Testis (tissue), 3 donors: ENCODE results near the gene CHST3. TPM values are rescaled to one million over a fixed set of nuclear protein-coding genes. Genes with fewer than 3 reads are reported as not detected.

Experiments used
- DNase-seq: peaks from one replicate; pipeline ENCODE4 v3.0.0-alpha.2; 2019
- H3K27ac ChIP-seq, 2 donors: fragments of 200-600 bp; sonication (generic); one replicate each; pipeline ENCODE4 v1.5.1; 2019
- H3K27me3 ChIP-seq: fragments of 200-600 bp; sonication (generic); one replicate; pipeline ENCODE4 v1.5.1; 2019
- H3K36me3 ChIP-seq: fragments of 200-600 bp; sonication (generic); one replicate; pipeline ENCODE4 v1.5.1; 2017; ENCODE audit warnings: low read depth; ENCODE audit errors: missing control alignments
- H3K4me1 ChIP-seq: fragments of 200-600 bp; sonication (generic); one replicate; pipeline ENCODE4 v1.5.1; 2019
- H3K4me3 ChIP-seq, 2 donors: fragments of 200-600 bp; sonication (generic); one replicate each; pipeline ENCODE4 v1.5.1; 2017 to 2019
- H3K9me3 ChIP-seq: fragments of 200-600 bp; sonication (generic); one replicate; pipeline ENCODE4 v1.5.1; 2017
- POLR2A ChIP-seq: fragments of 450-650 bp; IDR thresholded peaks from one replicate; pipeline ENCODE4 v1.6.1; 2017; ENCODE audit warnings: antibody characterized with exemption, mild to moderate bottlenecking, moderate library complexity
- WGBS, 2 donors: methylation state at CpG; one replicate each; pipeline ENCODE4 v1.1.5; 2018; 5-methylcytosine and 5-hydroxymethylcytosine counted together
- intact Hi-C: fragments of 100-400 bp; cut with DNase I; formaldehyde crosslinking; loops from one replicate; pipeline ENCODE4 v1.15.1; 2023; ENCODE audit warnings: low total_unique reads
- polyA plus RNA-seq: library from polyadenylated mRNA; stranded (reverse); fragments of 350-450 nt; fragmentation: Illumina TruSeq; extraction: RNeasy Lipid Tissue Mini Kit (QIAGEN cat#74804); gene quantifications from one replicate; pipeline ENCODE4 v1.2.3, GENCODE V29; 2014; ENCODE audit warnings: low read depth, low replicate concordance; ENCODE audit not compliant: insufficient read depth
- total RNA-seq, 2 donors: library from RNA; depleted of rRNA; stranded (reverse); fragments of >200 nt; gene quantifications; one replicate each; pipeline ENCODE4 v1.2.3, GENCODE V29; 2016
- TF ChIP-seq, protein P1 (sequence below), 3 experiments: fragments of 450-650 bp in 2 of 3; fragments of 200-600 bp in 1 of 3; sonication (generic) in 1 of 3; IDR thresholded peaks; one replicate each; pipeline ENCODE4 v1.5.1; 2016 to 2019; ENCODE audit warnings: antibody characterized with exemption in 3 of 3, mild to moderate bottlenecking in 2 of 3, moderate library complexity in 1 of 3

Gene CHST3
- total and polyA plus RNA-seq, 3 donors from 2014 or later: 55.3 to 218 (median 107) TPM

DNA sequence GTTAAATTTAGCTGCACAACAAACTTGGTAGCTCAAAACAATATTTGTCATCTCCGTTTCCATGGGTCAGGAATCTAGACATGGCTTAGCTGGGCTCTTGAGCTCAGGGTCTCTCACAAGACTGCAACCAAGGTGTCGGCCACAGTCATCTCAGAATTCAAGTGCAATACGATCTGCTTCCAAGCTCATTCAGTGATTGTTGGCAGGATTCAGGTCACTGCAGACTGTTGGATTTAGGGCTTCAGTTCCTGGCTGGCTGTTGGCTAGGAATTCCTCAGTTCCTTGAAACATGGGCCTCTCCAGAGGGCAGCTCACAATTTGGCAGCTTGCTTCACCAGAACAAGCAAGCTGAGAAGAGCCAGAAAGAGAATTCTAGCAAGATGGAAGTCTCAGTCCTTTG is 17.5 kb upstream of the CHST3 start:
- DNase-seq: no peak
- WGBS, 2 donors: 95 to 96% methylated on average over 3 of the region's 3 CpGs

DNA sequence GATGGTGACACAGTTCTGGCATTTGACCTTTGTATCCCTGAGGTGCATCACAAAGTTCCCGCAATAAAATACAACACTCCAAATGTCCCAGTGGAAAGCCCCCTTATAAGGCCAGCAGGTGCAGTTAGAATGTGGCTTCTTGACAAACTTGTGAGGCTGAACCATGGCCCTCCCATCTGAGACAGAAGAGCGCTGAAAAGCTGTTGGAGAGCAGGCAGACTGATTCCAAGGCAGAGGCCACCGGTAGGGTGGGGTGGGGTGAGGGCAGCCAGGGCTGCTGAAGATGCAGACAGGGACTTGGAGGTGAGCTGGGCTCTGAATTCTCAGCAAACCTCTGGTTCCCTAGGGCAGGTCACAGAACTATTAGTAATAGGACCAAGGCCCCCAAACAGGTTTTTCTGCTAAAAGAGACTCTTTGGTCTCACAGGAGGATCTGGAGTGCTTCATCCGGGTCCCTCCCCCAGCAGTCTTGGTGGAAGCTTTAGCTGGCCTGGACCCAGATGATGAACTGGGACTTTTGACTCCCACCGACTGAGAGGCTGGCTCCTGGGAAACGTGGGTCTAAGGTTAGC is 15.6 kb upstream of the CHST3 start:
- H3K4me3 ChIP-seq: no peak overlapping the region
- no peak for DNase-seq
- WGBS, 2 donors: 63 to 74% methylated on average over 6 of the region's 6 CpGs
- no peaks in the 10 kb centered on the region for H3K36me3 ChIP-seq
- no peaks in the 10 kb centered on the region for H3K9me3 ChIP-seq
- TF ChIP-seq, protein P1, sequence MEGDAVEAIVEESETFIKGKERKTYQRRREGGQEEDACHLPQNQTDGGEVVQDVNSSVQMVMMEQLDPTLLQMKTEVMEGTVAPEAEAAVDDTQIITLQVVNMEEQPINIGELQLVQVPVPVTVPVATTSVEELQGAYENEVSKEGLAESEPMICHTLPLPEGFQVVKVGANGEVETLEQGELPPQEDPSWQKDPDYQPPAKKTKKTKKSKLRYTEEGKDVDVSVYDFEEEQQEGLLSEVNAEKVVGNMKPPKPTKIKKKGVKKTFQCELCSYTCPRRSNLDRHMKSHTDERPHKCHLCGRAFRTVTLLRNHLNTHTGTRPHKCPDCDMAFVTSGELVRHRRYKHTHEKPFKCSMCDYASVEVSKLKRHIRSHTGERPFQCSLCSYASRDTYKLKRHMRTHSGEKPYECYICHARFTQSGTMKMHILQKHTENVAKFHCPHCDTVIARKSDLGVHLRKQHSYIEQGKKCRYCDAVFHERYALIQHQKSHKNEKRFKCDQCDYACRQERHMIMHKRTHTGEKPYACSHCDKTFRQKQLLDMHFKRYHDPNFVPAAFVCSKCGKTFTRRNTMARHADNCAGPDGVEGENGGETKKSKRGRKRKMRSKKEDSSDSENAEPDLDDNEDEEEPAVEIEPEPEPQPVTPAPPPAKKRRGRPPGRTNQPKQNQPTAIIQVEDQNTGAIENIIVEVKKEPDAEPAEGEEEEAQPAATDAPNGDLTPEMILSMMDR (IDR thresholded peaks at IDR 0.05): no peak
- TF ChIP-seq POLR2A: no peak
- intact Hi-C loops: no loop called here
- H3K4me1 ChIP-seq: no peaks in the 10 kb centered on the region
- H3K27me3 ChIP-seq: no peaks in the 10 kb centered on the region
- no peak overlapping the region for H3K27ac ChIP-seq

More for the DNA sequence above, 17.5 kb upstream of the CHST3 start:
- no peaks in the 10 kb centered on the region for H3K4me1 ChIP-seq
- TF ChIP-seq, protein P1 (IDR thresholded peaks at IDR 0.05): no peak
- TF ChIP-seq POLR2A: no peak
- no peak overlapping the region for H3K27ac ChIP-seq
- no peak overlapping the region for H3K4me3 ChIP-seq
- no peaks in the 10 kb centered on the region for H3K27me3 ChIP-seq
- H3K9me3 ChIP-seq: no peaks in the 10 kb centered on the region
- no peaks in the 10 kb centered on the region for H3K36me3 ChIP-seq
- intact Hi-C loops: no loop called here

DNA sequence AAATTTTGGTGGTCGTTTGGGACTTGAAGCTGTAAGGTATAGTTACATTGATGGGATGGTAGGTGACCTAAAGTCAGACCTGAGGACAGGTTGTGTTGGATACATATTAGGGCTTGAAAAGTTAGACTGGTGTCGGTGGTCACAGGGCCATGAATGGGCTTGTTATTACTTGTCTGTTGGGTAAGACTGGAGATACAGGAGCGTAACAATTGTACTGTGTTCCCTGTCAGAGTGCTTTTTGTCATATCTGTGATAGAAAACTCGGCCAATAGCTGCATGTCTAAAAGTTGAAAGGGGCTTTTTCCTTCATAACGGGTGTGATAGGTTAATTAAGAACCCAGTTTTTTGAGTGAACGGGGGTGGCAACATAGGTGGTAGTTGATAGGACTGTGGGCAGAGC is 13.5 kb upstream of the CHST3 start:
- intact Hi-C loops: no loop called here
- 93 to 94% methylated on average over 6 of the region's 6 CpGs for WGBS, 2 donors
- DNase-seq: no peak
- Histone ChIP-seq H3K4me1 (no peaks in the 10 kb centered on the region), H3K36me3 (no peaks in the 10 kb centered on the region), H3K4me3 (no peak overlapping the region), H3K9me3 (no peaks in the 10 kb centered on the region), H3K27ac (no peak overlapping the region), H3K27me3 (no peaks in the 10 kb centered on the region)
- no peak for TF ChIP-seq POLR2A
- TF ChIP-seq, protein P1 (IDR thresholded peaks at IDR 0.05): no peak

DNA sequence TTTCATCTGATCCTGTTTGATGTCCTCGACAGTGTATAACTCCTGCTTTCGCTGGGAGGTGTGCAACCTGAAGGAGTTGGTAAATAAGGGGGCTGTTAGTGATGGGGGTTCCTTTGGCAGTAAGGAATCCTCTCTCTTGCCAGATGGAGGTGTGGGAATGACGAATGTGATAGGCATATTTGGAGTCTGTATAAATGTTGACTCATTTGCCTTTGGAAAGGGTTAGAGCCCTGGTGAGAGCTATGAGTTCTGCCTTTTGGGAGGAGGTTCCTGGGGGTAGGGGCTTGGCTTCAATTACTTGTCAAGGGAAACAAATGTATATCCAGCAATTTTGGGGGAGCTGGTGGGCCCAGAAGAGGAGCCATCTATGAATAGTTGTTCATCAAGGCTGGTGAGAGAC is 11.4 kb upstream of the CHST3 start:
- Histone ChIP-seq H3K4me1 (peaks cover 5% of the 10 kb centered on the region), H3K27ac (no peak overlapping the region), H3K4me3 (no peak overlapping the region), H3K36me3 (no peaks in the 10 kb centered on the region), H3K27me3 (no peaks in the 10 kb centered on the region), H3K9me3 (no peaks in the 10 kb centered on the region)
- TF ChIP-seq, protein P1 (IDR thresholded peaks at IDR 0.05): no peak
- TF ChIP-seq POLR2A: no peak
- WGBS, 2 donors: 61 to 72% methylated on average over 3 of the region's 3 CpGs
- no peak for DNase-seq
- intact Hi-C loops: no loop called here
